ENCODE results near the gene NAA25.
"Not testable (repeated sequence)": the region's sequence is repeated elsewhere in the genome, so short reads cannot be mapped to it uniquely, and the experiment has no call there.

NAA25 gene

GRCh38 chr12:112116232-112117060 lies 7.9 kb upstream of the NAA25 start:
- no peak for DNase-seq (ENCODE audit: low read depth)

- no peak for DNase-seq (ENCODE audit: low read depth)
Observed at GRCh38 chr12:112115259-112116045, 6.9 kb upstream of the NAA25 start.

- DNase-seq (ENCODE audit: low read depth) = no peak
Observed at GRCh38 chr12:112112409-112113133, 4.0 kb upstream of the NAA25 start.

GRCh38 chr12:112111931-112112330 lies 3.3 kb upstream of the NAA25 start:
- no peak for DNase-seq (ENCODE audit: low read depth)

- not testable (repeated sequence) for DNase-seq (ENCODE audit: low read depth)
Observed at GRCh38 chr12:112110787-112111662, 2.4 kb upstream of the NAA25 start.

- no peak for DNase-seq (ENCODE audit: low read depth)
Observed at GRCh38 chr12:112107306-112108201, 1.0 kb downstream of the NAA25 start.

- no peak for DNase-seq (ENCODE audit: low read depth)
Observed at GRCh38 chr12:112105891-112106290, 2.7 kb downstream of the NAA25 start.

GRCh38 chr12:112103758-112104503 lies 4.7 kb downstream of the NAA25 start:
- DNase-seq (ENCODE audit: low read depth) = no peak

GRCh38 chr12:112102746-112103145 lies 5.8 kb downstream of the NAA25 start:
- DNase-seq (ENCODE audit: low read depth) = not testable (repeated sequence)

- no peak for DNase-seq (ENCODE audit: low read depth)
Observed at GRCh38 chr12:112102127-112102526, 6.5 kb downstream of the NAA25 start.

- DNase-seq (ENCODE audit: low read depth) = not testable (repeated sequence)
Observed at GRCh38 chr12:112100500-112100899, 8.1 kb downstream of the NAA25 start.

- DNase-seq (ENCODE audit: low read depth) = no peak
Observed at GRCh38 chr12:112097641-112098040, 10.9 kb downstream of the NAA25 start.

- DNase-seq (ENCODE audit: low read depth) = no peak
Observed at GRCh38 chr12:112096667-112097066, 11.9 kb downstream of the NAA25 start.

GRCh38 chr12:112096070-112096469 lies 12.5 kb downstream of the NAA25 start:
- DNase-seq (ENCODE audit: low read depth) = no peak

- no peak for DNase-seq (ENCODE audit: low read depth)
Observed at GRCh38 chr12:112091563-112091962, 17.0 kb downstream of the NAA25 start.

- DNase-seq (ENCODE audit: low read depth) = no peak
Observed at GRCh38 chr12:112087851-112088250, 20.7 kb downstream of the NAA25 start.

GRCh38 chr12:112087055-112087850 lies 21.3 kb downstream of the NAA25 start:
- no peak for DNase-seq (ENCODE audit: low read depth)

GRCh38 chr12:112066566-112066965 lies 42.0 kb downstream of the NAA25 start:
- no peak for DNase-seq (ENCODE audit: low read depth)

GRCh38 chr12:112063273-112063672 lies 45.3 kb downstream of the NAA25 start:
- DNase-seq (ENCODE audit: low read depth) = no peak

All from stimulated activated CD8-positive, alpha-beta memory T cell treated with anti-CD3 and anti-CD28 coated beads, Interleukin-12 subunit alpha, Interleukin-12 subunit beta, amount 100 ng/mL, for 4 hours (primary cell).